Measurements from ENCODE around the gene SLC6A1.

Gene SLC6A1

DNA sequence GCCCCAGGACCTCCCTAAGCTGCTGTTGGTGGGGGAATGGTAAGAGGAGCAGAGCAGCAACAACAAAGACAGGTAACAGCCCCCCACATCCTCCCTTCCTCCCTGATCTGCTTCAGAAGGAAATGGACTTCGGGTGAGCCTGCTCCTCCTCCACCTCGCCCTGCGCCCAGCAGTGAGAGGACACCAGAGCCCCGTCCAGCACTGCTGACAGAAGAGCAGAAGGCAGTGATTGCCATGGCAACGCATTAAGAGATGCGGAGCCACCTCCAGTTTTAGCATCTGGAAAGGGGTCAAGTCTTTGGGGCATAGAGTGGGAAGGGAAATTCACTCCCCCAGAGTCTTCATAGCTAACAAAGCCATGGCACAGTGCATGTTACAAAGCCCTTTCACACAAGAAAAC is 84.2 kb downstream of the SLC6A1 start:
- H3K4me3 Mint-ChIP-seq = no peak overlapping the region
- ATAC-seq (no peak), DNase-seq (ENCODE audit: low spot score in 2 of 2) (no peak)
- H3K27ac Mint-ChIP-seq = no peak overlapping the region
- no peaks in the 10 kb centered on the region for H3K4me1 Mint-ChIP-seq
- H3K9me3 Mint-ChIP-seq = peaks cover 3% of the 10 kb centered on the region
- H3K36me3 Mint-ChIP-seq = no peaks in the 10 kb centered on the region

DNA sequence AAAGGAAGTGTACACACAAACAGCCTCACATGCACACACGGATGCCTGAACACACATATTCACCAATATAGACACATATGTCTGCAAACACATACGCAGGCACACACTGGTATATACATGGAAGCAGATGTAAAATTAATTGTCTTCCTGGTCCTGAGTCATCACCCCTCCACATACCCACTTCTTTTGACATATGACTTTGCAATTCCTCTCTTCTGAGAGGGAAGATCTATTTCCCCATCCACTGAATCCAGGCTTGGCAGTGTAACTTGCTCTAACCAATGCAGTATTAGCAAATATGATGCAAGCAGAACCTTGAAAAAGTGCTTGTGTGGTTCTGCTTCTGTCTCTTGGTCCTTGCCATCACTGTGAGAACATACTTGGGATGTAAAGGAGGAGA is 84.9 kb downstream of the SLC6A1 start:
- no peak for DNase-seq (ENCODE audit: low spot score in 2 of 2)
- Mint-ChIP-seq H3K9me3 (peaks cover 3% of the 10 kb centered on the region), H3K4me1 (no peaks in the 10 kb centered on the region), H3K27ac (no peak overlapping the region), H3K4me3 (no peak overlapping the region), H3K36me3 (no peaks in the 10 kb centered on the region)
- ATAC-seq = no peak

DNA sequence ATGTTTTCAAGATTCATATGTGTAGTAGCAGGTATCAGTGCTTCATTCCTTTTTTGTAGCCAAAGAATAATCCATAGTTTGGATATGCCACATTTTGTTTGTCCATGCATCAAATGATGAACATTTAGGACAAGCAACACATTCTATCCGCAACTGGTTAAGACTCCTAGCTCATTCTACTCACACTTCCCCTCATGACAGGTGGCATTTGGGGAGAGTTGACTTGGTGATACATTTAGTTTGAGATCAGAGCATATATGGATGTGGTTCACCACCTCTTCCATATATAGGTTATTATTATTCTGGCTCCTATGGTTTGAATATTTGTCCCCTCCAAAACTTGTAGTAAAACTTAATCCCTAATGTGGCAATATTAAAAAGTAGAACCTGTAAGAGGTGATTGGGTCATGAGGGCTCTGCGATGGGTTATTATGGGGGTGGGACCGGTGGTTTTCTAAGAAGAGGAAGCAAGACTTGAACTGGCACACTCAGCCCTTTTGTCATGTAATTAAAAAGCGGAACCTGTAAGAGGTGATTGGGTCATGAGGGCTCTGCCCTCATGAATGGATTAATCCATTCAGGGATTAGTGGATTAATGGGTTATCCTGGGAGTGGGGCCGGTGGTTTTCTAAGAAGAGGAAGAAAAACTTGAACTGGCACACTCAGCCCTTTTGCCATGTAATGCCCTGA is 86.4 kb downstream of the SLC6A1 start:
- Mint-ChIP-seq H3K4me1 (no peaks in the 10 kb centered on the region), H3K27ac (no peak overlapping the region), H3K36me3 (no peaks in the 10 kb centered on the region), H3K4me3 (no peak overlapping the region), H3K9me3 (peaks cover 3% of the 10 kb centered on the region)
- no peak for DNase-seq (ENCODE audit: low spot score in 2 of 2)
- no peak for ATAC-seq

DNA sequence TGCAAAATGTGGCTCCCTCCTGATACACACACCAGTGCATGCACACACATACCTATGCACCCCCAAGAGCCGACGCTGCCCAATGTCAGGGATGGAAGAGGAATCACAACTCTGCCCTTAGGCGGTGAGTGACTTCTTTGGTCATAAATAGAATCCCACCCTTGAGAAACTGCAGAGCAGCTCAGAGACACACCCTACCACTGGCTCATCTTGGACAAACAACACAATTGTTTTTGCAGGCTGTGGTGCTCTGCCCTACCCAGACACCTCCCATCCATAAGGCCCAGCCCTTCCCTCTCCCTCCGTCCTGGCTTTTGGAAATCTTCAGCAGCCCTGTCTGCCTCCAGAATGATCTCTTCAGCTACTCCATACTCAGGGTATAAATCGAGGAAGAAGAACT is 87.9 kb downstream of the SLC6A1 start:
- Mint-ChIP-seq H3K4me3 (no peak overlapping the region), H3K27ac (no peak overlapping the region), H3K4me1 (no peaks in the 10 kb centered on the region), H3K9me3 (peaks cover 3% of the 10 kb centered on the region), H3K36me3 (no peaks in the 10 kb centered on the region)
- ATAC-seq = no peak
- no peak for DNase-seq (ENCODE audit: low spot score in 2 of 2)

DNA sequence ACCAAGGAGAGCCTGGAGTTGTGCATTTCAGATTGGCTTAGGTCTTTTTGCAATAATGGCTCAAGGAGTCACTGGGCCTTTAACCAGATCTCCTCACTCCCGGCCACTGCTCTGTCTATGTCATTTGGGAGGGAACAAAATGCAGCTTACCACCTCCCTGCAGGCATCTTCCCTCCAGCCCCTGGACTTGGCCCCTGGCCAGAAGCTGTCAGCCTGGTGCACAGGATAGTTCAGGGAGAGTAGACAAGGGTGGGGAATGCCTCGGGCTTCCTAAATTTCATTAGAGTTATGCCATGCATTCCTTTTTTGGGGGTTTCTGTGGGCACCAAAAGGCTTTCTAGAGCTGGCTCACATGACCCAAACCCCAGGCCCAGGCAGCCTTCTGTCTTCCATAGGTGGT is 91.5 kb downstream of the SLC6A1 start:
- no peak for ATAC-seq
- Mint-ChIP-seq H3K4me3 (no peak overlapping the region), H3K9me3 (no peaks in the 10 kb centered on the region), H3K27ac (no peak overlapping the region), H3K4me1 (no peaks in the 10 kb centered on the region), H3K36me3 (no peaks in the 10 kb centered on the region)
- DNase-seq (ENCODE audit: low spot score in 2 of 2) = no peak

DNA sequence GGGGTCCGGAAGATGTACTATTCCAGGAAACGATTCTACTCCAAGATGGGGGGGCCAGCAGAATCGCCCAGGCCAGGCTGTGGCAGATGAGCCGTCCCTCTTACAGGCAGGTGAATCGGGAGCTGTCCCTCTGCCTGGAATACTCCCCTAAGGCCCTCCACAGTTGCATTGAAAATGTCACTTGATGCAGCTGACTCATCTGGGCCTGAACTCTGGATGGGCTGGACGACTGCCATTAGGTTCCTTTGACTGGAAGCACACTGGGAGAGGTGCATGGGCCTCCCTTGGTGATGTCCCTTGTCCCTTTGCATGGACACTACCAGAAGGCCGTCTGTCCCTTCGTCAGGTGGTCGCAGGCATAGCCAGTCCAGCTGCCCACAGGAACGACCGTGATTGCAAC is 92.1 kb downstream of the SLC6A1 start:
- no peak overlapping the region for H3K4me3 Mint-ChIP-seq
- DNase-seq (ENCODE audit: low spot score in 2 of 2) (no peak), ATAC-seq (no peak)
- no peaks in the 10 kb centered on the region for H3K9me3 Mint-ChIP-seq
- no peaks in the 10 kb centered on the region for H3K4me1 Mint-ChIP-seq
- no peaks in the 10 kb centered on the region for H3K36me3 Mint-ChIP-seq
- H3K27ac Mint-ChIP-seq = no peak overlapping the region

DNA sequence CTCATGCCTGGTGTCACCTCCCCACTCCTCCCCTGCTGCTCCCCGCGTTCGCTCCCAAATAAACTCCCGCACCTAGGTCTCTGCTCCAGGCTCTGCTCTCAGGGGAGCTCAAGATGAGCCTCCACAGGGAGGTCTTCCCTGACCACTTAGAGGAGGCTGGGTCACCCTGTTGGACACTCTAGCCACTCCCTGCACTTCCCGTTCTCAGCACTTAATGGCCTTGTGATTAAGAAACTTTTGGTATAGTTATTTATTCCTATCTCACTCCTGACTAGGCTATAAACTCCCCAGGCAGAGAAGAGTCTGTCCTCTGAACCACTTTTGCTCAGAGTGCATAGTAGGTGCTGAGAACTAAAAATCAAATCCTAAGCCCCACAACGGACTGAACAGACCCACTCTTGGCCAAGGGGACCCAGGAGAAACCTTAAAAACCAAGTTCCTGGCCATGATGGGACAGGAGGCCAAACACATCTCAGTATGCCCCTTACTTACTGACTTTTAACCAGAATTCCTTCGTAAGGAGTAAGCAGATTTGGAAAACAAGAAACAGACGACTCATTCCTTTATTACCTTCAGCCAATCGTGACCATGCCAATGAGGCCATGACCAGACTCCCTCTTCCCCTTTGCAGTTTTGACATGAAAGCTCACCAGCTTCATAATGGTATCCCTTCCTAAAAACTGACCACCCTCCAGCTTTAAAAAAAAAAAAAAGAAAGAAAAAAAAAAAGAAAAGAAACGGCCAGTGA is 92.7 kb downstream of the SLC6A1 start:
- ATAC-seq = no peak
- no peak for DNase-seq (ENCODE audit: low spot score in 2 of 2)
- Mint-ChIP-seq H3K36me3 (no peaks in the 10 kb centered on the region), H3K4me1 (no peaks in the 10 kb centered on the region), H3K9me3 (no peaks in the 10 kb centered on the region), H3K4me3 (no peak overlapping the region), H3K27ac (no peak overlapping the region)

DNA sequence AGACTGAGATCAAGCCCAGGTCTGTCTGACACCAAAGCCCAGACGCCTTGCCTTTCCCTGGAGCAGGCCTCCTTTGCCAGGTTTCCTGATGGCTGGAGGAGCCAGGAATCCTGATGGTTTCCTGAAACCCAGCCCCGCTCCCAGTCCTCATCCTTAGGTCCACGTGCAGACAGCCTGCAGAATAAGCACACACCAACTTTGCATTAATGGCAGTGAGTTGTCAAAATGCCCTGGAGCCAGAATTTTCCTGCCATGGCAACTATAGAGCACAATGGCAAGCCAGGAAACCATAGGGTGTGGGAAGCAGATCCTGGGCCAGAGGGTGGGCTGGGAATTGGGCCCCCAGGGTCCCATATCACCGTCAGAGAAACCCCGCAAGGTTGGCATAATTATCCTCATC is 94.3 kb downstream of the SLC6A1 start:
- ATAC-seq (no peak), DNase-seq (ENCODE audit: low spot score in 2 of 2) (no peak)
- Mint-ChIP-seq H3K27ac (no peak overlapping the region), H3K9me3 (no peaks in the 10 kb centered on the region), H3K4me1 (no peaks in the 10 kb centered on the region), H3K4me3 (no peak overlapping the region), H3K36me3 (no peaks in the 10 kb centered on the region)

DNA sequence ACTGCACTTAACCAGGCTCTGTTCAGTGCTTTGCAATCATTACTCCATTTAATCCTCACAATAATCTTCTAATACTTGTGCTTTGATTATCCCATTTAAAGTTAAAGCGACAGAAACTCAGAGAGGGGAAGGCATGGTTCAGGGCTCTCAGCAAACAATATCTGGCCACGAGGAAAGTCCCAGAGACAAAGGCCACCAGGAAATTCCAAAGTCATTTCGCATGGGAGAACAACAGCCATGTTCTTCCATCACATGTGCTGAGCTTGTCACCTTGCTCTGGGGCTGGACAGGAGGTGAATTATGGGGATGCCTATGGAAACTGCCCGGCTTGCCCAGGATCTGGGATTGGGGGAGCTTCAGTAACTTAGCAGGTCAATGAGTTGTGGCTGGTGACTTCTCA is 95.5 kb downstream of the SLC6A1 start:
- DNase-seq (ENCODE audit: low spot score in 2 of 2) = no peak
- Mint-ChIP-seq H3K4me1 (no peaks in the 10 kb centered on the region), H3K9me3 (no peaks in the 10 kb centered on the region), H3K36me3 (no peaks in the 10 kb centered on the region), H3K4me3 (no peak overlapping the region), H3K27ac (no peak overlapping the region)
- ATAC-seq = no peak

DNA sequence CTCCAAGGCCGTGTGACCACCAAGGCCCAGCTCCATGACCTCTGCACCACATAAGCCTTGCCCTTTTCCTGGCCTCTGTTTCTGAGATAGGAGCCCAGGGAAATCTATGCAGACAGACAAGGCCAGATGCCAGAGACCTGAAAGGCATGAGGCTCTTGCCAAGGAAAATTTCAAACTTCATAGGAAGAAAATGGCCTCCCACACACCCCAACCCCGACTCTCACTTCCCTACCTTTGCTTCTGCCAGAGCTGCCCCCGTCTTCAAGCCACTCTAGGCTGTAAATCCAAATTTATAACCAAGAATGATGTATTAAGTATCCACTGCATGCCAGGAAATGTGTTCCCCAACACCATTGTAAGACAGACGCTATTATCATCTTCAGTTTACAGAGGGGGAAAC is 96.3 kb downstream of the SLC6A1 start:
- no peak for DNase-seq (ENCODE audit: low spot score in 2 of 2)
- Mint-ChIP-seq H3K9me3 (no peaks in the 10 kb centered on the region), H3K4me1 (no peaks in the 10 kb centered on the region), H3K36me3 (no peaks in the 10 kb centered on the region), H3K4me3 (no peak overlapping the region), H3K27ac (no peak overlapping the region)
- no peak for ATAC-seq
